Glomerular visceral epithelial cell (primary cell): ENCODE results near the gene TRPC4AP.
"Not testable (repeated sequence)": the region's sequence is repeated elsewhere in the genome, so short reads cannot be mapped to it uniquely, and the experiment has no call there.

Source experiments
- DNase-seq: peaks from one replicate; pipeline ENCODE4 v3.0.0-alpha.2; 2016; ENCODE audit errors: extremely low spot score

The TRPC4AP gene

DNA sequence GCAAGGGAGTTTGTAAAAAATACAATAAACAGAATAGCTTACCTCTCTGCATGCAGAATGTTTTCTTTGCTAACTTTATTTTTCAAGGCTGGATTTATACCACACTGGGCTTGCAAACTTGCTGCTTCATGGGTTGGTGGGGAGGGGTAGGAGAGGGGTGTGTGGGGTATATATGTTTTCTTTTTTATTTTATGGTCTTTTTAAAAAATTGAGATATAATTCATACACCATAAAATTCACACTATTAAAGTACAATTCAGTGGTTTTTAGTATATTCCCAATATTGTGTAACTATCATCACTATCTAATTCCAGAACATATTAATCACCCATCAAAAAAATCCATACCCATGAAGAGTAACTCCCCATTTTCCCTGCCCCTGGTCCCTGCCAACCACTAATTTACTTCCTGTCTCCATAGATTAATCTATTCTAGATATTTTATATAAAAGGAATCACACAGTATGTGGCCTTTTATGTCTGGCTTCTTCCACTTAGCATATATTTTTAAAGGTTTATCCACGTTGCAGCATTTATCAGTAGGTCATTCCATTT, 14.3 kb upstream of the TRPC4AP start:
- no peak for DNase-seq

GRCh38 chr20:35104685-35105295, 12.2 kb upstream of the TRPC4AP start:
- DNase-seq: no peak

GRCh38 chr20:35101620-35102019, 9.0 kb upstream of the TRPC4AP start:
- no peak for DNase-seq

DNA sequence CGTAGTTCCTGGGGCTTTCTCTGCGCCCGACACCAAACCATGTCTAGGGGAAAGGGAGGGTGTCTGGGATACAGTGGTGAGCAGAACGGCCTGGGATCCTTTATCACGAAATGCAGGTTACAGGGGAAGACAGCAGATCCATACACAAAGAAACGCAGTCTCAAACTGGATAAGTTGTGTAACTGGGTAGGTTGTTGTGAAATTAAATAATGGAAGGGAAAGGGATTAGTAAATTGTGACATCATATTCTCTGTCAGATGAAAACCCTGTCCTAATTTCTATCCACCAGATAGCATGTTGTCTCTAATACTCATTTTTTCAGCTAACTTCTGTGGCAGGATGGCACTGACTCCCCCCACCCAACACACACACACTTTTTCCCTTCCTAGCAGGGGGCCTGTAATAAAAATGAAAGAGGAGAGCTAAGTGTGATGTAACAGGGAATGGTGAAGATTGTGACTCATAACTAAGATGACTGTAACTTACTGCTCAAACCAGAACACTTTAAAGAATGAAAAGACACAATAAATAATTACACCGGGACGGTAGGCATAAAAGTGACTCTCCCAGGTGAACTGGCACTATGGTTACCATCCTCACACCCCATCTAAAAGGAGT, 769 bp upstream of the TRPC4AP start:
- peak; percentile 64 for DNase-seq

GRCh38 chr20:35091816-35092523, 637 bp downstream of the TRPC4AP start:
- no peak for DNase-seq

DNA sequence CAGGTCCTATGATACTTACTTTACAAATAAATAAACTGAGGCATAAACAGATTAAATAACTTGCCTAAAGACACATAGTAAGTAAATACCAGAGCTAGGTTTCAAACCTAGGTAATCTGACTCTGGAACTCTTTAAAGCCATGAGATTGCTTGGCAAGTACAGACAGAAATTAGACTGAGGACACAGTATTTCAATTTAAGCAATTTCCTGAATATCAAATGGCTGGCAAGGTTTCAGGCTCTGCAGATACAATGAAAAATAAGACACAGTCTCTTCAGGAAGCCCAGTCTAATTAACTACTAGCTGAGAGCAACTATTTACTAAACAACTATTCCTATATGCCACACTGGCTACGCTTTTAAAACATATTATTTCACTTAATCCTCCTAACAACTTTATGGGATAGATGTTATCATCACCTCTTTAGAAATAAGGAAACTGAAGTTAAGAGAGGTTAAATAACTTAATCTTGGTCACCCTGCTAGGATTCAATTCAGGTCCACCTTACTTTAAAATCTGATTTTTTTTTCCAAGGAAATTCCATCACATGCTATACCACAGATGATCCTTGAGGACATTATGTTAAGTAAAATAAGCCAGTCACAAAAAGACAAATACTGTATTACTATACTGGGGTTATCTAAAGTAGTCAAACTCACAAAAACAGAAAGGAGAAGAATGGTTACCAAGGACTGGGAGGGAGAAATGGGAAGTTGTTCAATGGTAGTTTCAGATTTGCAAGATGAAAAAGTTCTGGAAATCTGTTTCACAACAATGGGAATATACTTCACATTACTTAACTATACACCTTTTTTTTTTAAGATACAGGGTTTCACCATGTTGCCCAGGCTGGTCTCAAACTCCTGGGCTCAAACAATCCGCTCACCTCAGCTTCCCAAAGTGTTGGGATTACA, 4.1 kb downstream of the TRPC4AP start:
- DNase-seq: no peak

- DNase-seq: no peak
Measured at GRCh38 chr20:35087791-35088190, 4.8 kb downstream of the TRPC4AP start.

- no peak for DNase-seq
Measured at GRCh38 chr20:35087355-35087754, 5.3 kb downstream of the TRPC4AP start.

GRCh38 chr20:35085477-35086225, 7.0 kb downstream of the TRPC4AP start:
- DNase-seq: no peak

DNA sequence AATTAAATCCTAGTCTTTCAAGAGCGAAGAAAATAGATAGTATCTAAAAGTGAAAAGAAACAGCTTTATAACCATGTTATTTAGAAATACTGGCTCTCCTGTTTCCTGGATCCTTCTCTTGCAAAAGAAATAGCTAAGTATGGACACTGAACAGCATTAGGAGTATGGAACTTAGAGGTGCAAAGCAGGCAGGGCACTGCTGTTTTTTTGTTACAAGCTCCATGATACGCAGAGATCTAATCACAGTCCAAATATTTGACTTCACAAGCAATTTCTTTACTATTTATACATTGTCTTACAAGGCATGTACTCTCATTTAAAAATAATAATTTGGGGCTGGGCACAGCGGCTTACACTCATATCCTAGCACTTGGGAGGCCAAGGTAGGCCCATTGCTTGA, 7.6 kb downstream of the TRPC4AP start:
- no peak for DNase-seq

DNA sequence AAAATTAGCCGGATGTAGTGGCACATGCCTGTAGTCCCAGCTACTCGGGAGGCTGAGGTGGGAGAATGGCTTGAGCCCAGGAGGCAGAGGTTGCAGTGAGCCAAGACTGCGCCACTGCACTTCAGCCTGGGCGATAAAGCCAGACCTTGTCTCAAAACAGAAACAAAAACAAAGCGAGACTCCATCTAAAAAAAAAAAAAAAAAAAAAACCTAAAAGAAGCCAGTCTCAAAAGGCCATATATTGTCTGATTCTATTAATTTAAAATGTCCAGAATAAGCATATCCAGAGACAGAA, 12.3 kb downstream of the TRPC4AP start:
- not testable (repeated sequence) for DNase-seq

GRCh38 chr20:35079472-35080347, 12.9 kb downstream of the TRPC4AP start:
- no peak for DNase-seq

GRCh38 chr20:35077872-35078271, 14.7 kb downstream of the TRPC4AP start:
- no peak for DNase-seq

DNA sequence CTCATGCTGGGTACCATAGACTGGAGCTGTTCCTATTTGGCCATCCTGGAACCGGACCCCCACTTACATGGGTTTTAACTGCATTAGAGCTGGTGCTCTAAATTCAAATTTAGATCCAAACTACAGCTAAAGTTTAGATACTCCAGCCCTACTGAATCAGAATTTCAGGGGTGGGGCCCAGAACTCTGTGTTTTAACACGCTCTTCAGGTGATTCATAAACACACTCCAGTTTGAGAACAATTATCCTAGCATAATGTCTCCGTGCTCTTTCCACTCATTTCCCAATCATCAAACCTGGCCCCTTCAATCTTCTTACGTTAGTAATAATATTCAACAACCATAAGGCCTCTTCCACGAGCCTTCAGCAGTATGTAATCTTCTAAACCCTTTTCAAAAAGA, 15.3 kb downstream of the TRPC4AP start:
- DNase-seq: no peak

- DNase-seq: not testable (repeated sequence)
Measured at GRCh38 chr20:35071436-35072153, 21.0 kb downstream of the TRPC4AP start.

DNA sequence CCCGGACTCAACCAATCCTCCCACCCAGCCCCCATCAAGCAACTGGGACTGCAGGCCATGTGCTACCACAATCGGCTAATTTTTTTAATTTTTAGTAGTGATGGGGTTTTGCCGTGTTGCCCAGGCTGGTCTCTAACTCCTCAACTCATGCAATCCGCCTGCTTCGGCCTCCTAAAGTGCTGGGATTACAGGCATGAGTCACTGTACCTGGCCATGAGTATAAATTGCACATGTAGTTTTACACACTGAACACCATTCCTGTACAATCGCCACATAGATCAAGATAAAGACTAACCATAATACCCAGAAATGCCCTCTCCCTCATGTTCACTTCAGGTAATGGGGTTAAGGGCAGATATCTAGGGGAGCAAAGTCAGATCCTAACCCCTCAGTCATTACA, 26.4 kb downstream of the TRPC4AP start:
- no peak for DNase-seq

- no peak for DNase-seq
Measured at GRCh38 chr20:35065181-35065580, 27.4 kb downstream of the TRPC4AP start.

GRCh38 chr20:35063168-35063567, 29.4 kb downstream of the TRPC4AP start:
- no peak for DNase-seq

- DNase-seq: no peak
Measured at GRCh38 chr20:35062478-35062877, 30.1 kb downstream of the TRPC4AP start.

- DNase-seq: no peak
Measured at GRCh38 chr20:35060168-35060567, 32.4 kb downstream of the TRPC4AP start.
